HG03460 (cell line): ENCODE data around the gene DCLK3.

Source experiments
- ATAC-seq: cut with Tn5 transposase; IDR thresholded peaks from one replicate; pipeline ENCODE4 v1.9.1; 2021; ENCODE audit not compliant: unreplicated experiment

The DCLK3 gene

DNA sequence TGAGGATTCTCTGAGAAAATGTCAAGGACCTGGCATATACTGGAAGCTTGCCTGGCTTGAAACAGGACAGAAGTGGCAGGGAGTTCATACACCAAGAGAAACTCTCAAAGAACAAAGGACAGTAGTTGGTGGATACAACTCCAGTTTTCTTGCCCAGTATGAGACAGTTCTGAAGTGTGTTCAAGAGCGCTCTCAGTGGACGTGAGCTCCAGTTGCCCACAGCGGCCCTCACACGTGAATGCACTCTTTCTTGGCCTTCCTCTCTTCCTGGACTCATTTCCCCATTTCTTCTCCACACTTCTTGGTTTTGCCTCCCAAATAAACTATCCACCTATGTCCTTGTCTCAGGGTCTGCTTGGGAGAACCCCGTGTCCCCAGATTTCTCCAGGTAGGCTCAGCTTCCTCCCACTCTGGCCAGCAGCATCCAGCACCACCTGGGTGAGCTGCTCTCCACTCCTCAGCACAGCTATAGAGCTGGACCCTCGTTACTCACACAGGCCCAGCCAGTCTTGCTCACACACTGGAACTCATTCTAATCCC lies 54.5 kb downstream of the DCLK3 start:
- ATAC-seq, result no peak

DNA sequence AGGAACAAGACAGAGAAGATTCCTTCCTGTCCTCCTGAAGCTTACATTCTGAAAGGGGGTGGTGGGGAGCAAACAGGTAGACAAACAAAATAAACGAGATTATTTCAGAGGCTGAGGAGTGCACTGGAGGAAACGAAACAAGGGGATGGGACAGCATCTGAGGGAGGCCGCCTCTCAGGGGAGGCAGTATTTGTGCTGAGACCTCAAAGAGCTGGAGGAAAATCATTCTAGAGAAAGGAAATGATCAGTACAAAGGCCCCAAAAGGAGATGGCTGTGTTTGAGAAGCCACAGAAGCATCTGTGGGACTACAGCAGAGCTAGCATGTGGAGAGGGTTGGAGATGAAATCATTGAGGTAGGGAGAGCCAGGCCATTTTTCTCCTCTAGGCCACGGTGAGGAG lies 55.1 kb downstream of the DCLK3 start:
- no peak for ATAC-seq

DNA sequence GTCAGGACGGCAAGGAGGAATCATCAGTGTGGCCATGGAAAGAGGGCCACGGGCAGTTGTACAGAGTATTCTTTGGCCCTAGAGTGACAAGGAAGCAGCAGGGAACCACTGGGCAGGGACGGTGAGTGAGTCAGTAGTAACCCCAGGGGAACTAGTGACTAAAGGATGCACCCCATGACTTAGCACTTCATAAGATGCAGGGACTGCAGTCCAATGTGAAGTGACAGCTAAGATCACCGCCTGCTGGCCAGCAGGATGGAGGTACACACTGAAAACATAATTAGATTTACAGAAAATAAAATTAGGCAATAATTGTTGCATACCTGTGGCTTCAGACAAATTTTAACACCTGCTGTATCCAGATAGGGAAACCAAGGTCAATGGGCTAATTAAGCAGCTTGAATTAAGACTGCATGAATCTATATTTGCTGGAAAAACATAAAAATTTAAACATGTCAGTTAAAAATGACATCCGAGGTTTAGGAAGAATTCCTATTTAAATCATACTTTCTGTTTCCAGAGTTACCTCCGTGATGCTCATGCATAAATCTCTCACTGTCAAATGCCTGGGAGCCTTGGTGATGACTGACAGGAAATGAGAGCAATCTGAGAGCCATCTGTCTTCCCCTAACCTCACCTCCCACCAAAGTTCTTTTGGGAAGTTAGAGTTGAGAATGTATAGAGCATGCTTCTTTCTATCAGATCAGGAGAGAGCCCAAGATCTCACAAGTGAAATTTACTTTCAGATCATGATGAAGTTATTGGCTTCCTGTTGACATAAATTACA lies 56.5 kb downstream of the DCLK3 start:
- ATAC-seq, result peak; percentile 90

DNA sequence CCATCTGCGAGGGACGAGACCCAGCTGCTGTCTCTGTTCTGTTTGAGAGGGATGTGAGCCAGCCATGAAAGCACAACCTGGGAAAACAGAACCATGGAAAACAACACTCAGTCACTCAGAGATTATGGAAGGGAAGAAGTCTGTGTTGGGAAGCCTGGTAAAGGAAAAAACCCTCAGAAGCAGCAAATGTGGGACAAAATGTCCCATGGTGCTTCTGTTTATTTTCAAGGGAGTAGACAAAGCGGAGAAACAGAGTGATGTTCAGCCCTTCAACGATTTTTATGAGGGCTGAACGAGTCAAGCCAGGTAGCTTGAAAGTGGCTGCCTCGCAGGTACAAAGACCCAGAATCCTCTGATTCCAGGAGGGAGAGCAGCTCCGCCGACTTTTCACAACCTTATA lies 59.3 kb downstream of the DCLK3 start:
- no peak for ATAC-seq

DNA sequence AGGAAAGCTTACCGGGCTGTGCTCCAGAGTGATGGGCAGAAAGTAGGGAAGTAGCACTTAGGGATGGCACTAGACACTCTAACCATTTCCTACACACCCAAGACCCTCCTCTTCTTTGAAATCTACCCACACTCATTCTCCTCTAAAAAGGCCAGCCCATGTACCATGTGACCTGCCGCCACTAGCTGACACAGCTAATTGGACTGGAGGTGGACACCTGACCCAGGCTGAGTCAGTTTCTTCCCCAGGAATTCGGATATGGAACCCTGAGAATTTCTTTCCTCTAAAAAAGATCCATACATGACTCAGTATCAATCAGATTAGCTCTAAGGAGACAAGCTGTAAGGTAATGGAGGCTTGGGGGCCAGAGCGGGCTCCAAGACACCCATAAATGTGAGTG lies 60.1 kb downstream of the DCLK3 start:
- no peak for ATAC-seq

DNA sequence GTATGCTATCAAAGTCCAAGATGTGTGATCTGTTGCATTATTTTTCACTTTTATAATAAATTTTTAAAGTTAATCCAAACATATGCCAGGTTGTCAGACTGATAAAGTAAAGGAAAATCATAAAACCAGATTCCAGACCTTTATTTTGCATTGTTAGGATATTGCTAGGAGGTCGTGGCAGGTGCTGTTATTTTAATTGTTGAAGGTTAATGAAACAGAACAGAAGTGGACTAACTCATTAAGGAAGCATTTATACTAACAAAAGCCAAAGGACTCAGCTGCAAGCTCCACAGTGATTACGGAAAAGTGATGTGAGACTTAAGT lies 63.1 kb downstream of the DCLK3 start:
- ATAC-seq, result no peak

- ATAC-seq, result peak; percentile 69
These were observed 63.7 kb downstream of the DCLK3 start for GRCh38 chr3:36700537-36701248.

DNA sequence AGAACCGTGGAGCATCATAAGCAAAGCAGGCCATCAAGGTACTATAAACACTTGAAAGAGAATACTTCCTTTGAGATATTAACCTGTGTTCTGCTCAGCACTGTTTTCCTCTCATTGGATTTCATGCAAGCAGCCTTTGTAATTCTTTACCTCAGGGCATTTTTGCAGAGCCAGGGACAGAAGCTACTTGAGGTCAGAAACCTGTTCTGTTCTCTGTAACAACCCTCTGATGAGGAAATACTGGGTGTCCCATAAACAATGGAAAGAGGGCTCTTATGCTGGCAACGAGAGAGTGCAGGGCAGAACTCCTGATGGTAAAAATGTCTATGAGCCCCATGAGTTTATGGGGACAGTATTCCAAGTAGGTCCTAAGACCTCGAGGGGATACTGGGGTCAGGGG lies 66.0 kb downstream of the DCLK3 start:
- no peak for ATAC-seq

DNA sequence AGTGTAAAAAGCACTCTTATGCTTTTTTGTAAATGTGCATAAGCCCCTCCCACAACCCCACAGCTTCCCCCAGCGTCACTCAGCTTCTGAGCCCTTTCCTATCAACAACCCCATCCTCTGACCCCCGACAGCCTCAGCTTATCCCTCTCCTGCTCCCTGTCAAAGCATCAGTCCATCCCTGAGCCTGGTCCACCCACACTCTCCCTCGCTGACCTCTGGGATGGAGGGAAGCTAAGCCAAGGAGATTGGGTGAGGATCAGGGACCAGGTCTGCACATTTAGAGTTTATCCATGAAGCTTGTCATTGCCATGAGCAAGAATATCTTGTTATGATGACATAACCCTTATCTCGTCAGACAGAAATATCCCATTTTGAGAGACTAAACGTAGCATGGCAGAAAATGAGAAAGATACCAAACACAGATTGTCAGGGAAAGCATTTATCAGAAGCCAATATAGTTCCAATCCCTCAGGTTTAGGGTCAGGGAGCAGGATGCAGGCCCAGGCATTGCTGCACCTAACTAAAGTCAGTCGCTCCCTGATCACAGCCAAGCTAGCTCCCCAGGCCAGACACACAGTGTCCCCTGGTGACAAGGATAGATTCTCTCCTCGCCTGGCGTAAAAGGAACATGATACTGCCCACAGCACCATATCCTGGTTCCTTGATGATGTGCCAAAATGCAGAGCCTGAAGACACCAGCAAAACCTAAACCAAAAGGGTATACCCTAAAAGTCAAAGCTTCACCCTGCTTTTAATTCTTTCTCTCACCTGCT lies 66.9 kb downstream of the DCLK3 start:
- ATAC-seq, result no peak

DNA sequence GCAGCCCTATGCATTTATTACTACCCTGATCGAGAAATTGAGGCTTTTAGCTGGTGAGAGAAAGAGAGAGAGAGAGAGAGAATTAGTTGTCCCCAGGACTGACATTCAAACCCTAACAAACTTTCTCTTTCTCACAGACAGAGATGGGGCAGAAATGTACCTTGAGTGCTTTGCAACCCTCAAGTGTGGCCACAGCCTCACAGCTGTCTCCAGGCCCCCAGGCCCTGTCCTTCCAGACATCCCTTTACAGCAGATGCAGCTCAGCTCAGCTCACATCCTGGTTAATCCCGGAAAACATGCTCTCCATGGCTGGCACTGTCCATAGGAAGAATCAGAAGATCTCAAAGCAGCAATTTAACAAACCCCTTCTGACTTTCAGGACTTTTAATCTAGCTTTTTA lies 67.6 kb downstream of the DCLK3 start:
- no peak for ATAC-seq

DNA sequence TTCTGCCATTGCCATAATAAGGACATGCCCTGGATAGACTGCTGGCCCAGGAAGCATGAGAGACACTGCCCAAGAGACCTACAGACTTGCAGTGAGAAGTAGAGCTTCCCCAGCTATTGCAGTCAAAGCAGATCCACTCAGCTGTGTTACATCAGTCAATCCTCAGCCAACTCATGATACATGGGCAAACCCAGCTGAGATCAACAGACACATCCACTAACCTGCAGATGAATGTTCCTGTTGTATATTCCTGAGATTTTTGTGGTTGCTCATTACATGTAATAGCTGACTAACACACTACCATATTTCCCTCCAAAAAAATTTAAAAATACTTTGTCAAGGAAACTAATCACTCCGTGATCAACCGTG lies 68.6 kb downstream of the DCLK3 start:
- ATAC-seq, result no peak

DNA sequence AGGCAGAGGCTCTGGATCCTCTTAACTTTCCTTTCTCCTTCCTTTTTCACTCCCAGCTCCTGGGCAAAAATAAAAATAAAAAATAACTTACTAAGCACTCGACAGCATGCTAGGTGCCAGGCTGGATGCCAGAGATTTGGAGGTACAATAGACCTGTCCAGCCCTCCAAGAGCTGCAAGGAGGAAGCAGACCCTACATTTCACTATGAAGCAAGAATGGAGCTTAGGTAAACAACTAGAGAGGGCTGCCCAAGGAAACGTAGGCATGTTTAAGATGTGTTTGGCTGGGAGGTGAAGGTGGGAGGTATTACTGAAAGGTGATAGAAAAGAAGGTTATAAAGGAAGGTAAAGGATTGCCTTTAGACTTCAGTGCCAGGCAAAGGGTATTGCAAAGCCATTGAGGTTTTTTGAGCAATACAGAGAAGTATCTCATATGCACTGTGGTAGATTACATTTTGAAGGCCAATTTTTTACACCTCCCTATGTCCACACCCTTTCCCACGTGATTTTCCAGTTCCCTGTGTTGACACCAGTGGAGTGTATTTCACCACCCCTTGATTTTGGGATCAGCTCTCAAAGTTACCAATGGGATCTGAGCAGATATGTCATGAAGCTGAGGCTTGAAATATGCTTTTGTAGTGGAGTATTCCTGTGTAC lies 69.1 kb downstream of the DCLK3 start:
- no peak for ATAC-seq

GRCh38 chr3:36693670-36694069 lies 70.7 kb downstream of the DCLK3 start:
- no peak for ATAC-seq

DNA sequence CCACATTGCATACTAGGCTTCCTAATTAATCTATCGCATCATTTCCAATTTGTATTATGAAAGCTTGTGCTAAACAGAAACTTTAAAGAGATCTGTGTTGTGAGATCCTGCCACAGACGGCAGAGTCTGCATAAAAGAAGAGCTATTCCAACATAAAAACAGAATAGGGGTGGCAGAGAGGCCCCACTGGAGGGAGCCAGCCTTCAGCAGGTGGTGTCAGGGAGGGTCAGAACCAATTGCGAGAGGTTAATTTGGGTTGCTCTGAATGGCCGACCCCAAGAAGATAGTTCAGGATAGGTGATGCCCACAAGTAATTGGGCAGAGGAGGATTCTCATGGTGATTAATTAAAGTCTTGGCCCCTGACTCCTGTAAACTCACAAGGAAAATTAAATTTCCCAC lies 74.8 kb downstream of the DCLK3 start:
- no peak for ATAC-seq

- no peak for ATAC-seq
These were observed 75.5 kb downstream of the DCLK3 start for GRCh38 chr3:36688815-36689214.

DNA sequence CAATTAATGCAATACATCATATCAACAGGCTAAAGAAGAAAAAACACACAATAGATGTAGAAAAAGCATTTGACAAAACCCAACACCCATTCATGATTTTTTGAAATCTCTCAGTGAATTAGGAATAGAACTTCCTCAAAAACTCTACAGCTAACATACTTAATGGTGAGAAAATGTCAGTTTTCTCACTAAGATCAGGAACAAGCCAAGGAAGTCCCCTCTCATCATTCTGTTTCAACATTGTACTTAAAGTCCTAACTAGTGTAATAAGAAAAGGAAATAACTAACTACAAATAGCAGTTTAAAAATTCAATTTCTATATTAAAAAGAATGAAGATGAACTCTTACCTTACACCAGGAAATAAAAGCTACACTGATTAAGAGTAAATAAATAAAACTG lies 77.8 kb downstream of the DCLK3 start:
- ATAC-seq, result no peak

GRCh38 chr3:36681867-36682266 lies 82.5 kb downstream of the DCLK3 start:
- no peak for ATAC-seq

- no peak for ATAC-seq
These were observed 83.4 kb downstream of the DCLK3 start for GRCh38 chr3:36680952-36681351.

- ATAC-seq, result no peak
These were observed 84.8 kb downstream of the DCLK3 start for GRCh38 chr3:36679384-36680200.

- no peak for ATAC-seq
These were observed 85.9 kb downstream of the DCLK3 start for GRCh38 chr3:36678216-36679013.
